Sigmoid colon (tissue), 7 donors: ENCODE measurements around the gene LRRC3. TPM values are rescaled to one million over a fixed set of nuclear protein-coding genes. Genes with fewer than 3 reads are reported as not detected.

Experiments used
- DNase-seq: peaks from one replicate; pipeline ENCODE4 v3.0.0-alpha.2; 2019
- H3K27ac ChIP-seq, 4 donors: fragments of 200-600 bp; sonication (generic); one replicate each; pipeline ENCODE4 v1.5.1; 2016 to 2019; ENCODE audit warnings: mild to moderate bottlenecking in 1 of 4
- H3K27me3 ChIP-seq, 3 donors: fragments of 200-600 bp; sonication (generic); one replicate each; pipeline ENCODE4 v1.5.1; 2019; ENCODE audit warnings: mild to moderate bottlenecking in 1 of 3
- H3K36me3 ChIP-seq, 4 donors: fragments of 200-600 bp; sonication (generic); one replicate each; pipeline ENCODE4 v1.5.1; 2016 to 2019
- H3K4me1 ChIP-seq, 4 donors: fragments of 200-600 bp; sonication (generic); one replicate each; pipeline ENCODE4 v1.5.1; 2017 to 2019
- H3K4me3 ChIP-seq, 4 donors: fragments of 200-600 bp; sonication (generic); one replicate each; pipeline ENCODE4 v1.5.1; 2017 to 2019; ENCODE audit warnings: mild to moderate bottlenecking in 2 of 4, moderate library complexity in 1 of 4
- H3K9me3 ChIP-seq, 4 donors: fragments of 200-600 bp in 3 of 4; sonication (generic) in 3 of 4; one replicate each; pipeline versions ENCODE4 v1.5.1 to v1.6.1; 2013 to 2019
- EP300 ChIP-seq, 4 donors: sonication (generic); formaldehyde crosslinking; IDR thresholded peaks; one replicate each; pipeline ENCODE4 v1.6.1; 2017; ENCODE audit warnings: antibody characterized with exemption in 4 of 4
- POLR2A ChIP-seq, 2 donors: fragments of 450-650 bp; IDR thresholded peaks; one replicate each; pipeline ENCODE4 v1.6.1; 2016; ENCODE audit warnings: antibody characterized with exemption in 2 of 2, mild to moderate bottlenecking in 2 of 2, moderate library complexity in 2 of 2
- POLR2AphosphoS5 ChIP-seq, 4 donors: sonication (generic); formaldehyde crosslinking; IDR thresholded peaks; one replicate each; pipeline ENCODE4 v1.6.1; 2017; ENCODE audit warnings: antibody characterized with exemption in 4 of 4
- WGBS, 2 donors: extraction: QIAGEN DNeasy Blood & Tissue Kit; methylation state at CpG; one replicate each; pipeline ENCODE4 v1.1.7; 2013; 5-methylcytosine and 5-hydroxymethylcytosine counted together
- intact Hi-C: fragments of 100-400 bp; cut with DNase I; formaldehyde crosslinking; loops from one replicate; pipeline ENCODE4 v1.15.1; 2023
- polyA plus RNA-seq, 3 donors: library from polyadenylated mRNA; stranded (reverse); fragments of 200-250 nt; gene quantifications; one replicate each; pipeline ENCODE4 v1.2.3, GENCODE V29; 2013
- total RNA-seq, 4 donors: library from RNA; depleted of rRNA; stranded (reverse); fragments of >200 nt; gene quantifications; one replicate each; pipeline ENCODE4 v1.1.0, GENCODE V29; 2016
- TF ChIP-seq, protein P1 (sequence below), 4 experiments: fragments of 450-650 bp in 3 of 4; fragments of 200-600 bp in 1 of 4; IDR thresholded peaks; one replicate each; pipeline ENCODE4 v1.5.1; 2016 to 2019; ENCODE audit warnings: antibody characterized with exemption in 4 of 4, mild to moderate bottlenecking in 3 of 4, moderate library complexity in 2 of 4
- donor health status: healthy with polysubstance abuse.
- donor health status: Bipolar disorder and iron deficiency.
- donor health status: healthy.

LRRC3 gene
- total and polyA plus RNA-seq, 7 donors, result under 0.01 to 7.1 (median 3.9) TPM

DNA sequence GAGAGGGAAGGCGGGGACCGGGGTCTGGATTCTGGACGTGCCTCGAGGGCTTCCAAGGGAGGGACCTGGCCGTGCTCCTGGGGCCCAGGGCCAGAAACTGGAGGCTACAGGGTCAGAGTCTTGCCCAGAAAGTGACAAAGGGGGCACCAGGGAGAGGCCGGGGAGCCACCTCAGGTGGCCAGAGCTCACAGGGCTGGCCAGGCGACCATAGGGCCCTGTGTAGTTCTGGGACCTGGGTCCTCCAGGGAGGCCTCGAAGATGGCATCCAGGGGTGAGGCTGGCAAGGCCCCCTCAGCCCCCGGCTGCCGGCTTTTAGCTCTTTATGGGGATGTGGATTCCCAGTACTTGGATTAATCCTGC is 14.3 kb upstream of the LRRC3 start:
- Histone ChIP-seq H3K36me3 (no peaks in the 10 kb centered on the region), H3K9me3 (no peaks in the 10 kb centered on the region), H3K4me3 (no peak overlapping the region), H3K27ac (no peak overlapping the region), H3K27me3 (no peaks in the 10 kb centered on the region), H3K4me1 (peaks cover 0 to 32% (median 25%) of the 10 kb centered on the region in 4 donors)
- no peak for DNase-seq
- intact Hi-C loops, result no loop called here
- TF ChIP-seq POLR2A (IDR thresholded peaks at IDR 0.05) (no peak), POLR2AphosphoS5 (IDR thresholded peaks at IDR 0.05) (no peak), EP300 (IDR thresholded peaks at IDR 0.05) (no peak)
- TF ChIP-seq, protein P1, sequence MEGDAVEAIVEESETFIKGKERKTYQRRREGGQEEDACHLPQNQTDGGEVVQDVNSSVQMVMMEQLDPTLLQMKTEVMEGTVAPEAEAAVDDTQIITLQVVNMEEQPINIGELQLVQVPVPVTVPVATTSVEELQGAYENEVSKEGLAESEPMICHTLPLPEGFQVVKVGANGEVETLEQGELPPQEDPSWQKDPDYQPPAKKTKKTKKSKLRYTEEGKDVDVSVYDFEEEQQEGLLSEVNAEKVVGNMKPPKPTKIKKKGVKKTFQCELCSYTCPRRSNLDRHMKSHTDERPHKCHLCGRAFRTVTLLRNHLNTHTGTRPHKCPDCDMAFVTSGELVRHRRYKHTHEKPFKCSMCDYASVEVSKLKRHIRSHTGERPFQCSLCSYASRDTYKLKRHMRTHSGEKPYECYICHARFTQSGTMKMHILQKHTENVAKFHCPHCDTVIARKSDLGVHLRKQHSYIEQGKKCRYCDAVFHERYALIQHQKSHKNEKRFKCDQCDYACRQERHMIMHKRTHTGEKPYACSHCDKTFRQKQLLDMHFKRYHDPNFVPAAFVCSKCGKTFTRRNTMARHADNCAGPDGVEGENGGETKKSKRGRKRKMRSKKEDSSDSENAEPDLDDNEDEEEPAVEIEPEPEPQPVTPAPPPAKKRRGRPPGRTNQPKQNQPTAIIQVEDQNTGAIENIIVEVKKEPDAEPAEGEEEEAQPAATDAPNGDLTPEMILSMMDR (IDR thresholded peaks at IDR 0.05), result no peak
- 84% methylated on average over 10 of the region's 10 CpGs for WGBS, 2 donors

DNA sequence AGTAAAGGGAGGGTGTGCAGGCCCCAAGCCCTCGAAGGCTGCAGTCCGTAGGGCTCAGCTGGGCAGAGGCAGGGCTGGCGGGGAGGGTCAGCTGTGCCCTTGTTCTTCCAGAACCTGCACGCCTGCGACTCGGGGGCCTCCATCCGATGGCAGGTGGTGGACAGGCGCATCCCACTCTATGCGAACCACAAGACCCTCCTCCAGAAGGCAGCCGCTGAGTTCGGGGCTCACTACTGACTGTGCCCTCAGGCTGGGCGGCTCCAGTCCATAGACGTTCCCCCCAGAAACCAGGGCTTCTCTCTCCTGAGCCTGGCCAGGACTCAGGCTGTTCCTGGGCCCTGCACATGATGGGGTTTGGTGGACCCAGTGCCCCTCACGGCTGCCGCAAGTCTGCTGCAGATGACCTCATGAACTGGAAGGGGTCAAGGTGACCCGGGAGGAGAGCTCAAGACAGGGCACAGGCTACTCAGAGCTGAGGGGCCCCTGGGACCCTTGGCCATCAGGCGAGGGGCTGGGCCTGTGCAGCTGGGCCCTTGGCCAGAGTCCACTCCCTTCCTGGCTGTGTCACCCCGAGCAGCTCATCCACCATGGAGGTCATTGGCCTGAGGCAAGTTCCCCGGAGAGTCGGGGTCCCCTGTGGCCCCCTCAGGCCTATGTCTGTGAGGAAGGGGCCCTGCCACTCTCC is 13.6 kb upstream of the LRRC3 start:
- DNase-seq, result peak; percentile 57
- Histone ChIP-seq H3K4me3 (no peak overlapping the region), H3K27ac (no peak overlapping the region), H3K9me3 (no peaks in the 10 kb centered on the region), H3K27me3 (no peaks in the 10 kb centered on the region), H3K36me3 (no peaks in the 10 kb centered on the region), H3K4me1 (peaks cover 0 to 31% (median 25%) of the 10 kb centered on the region in 4 donors)
- no peak for TF ChIP-seq POLR2A (IDR thresholded peaks at IDR 0.05)
- no peak for TF ChIP-seq EP300 (IDR thresholded peaks at IDR 0.05)
- TF ChIP-seq, protein P1 (IDR thresholded peaks at IDR 0.05), result no peak
- TF ChIP-seq POLR2AphosphoS5 (IDR thresholded peaks at IDR 0.05), result no peak
- intact Hi-C loops, result no loop called here
- whole genome bisulfite sequencing, 2 donors, result 86 to 89% methylated on average over 20 of the region's 20 CpGs

DNA sequence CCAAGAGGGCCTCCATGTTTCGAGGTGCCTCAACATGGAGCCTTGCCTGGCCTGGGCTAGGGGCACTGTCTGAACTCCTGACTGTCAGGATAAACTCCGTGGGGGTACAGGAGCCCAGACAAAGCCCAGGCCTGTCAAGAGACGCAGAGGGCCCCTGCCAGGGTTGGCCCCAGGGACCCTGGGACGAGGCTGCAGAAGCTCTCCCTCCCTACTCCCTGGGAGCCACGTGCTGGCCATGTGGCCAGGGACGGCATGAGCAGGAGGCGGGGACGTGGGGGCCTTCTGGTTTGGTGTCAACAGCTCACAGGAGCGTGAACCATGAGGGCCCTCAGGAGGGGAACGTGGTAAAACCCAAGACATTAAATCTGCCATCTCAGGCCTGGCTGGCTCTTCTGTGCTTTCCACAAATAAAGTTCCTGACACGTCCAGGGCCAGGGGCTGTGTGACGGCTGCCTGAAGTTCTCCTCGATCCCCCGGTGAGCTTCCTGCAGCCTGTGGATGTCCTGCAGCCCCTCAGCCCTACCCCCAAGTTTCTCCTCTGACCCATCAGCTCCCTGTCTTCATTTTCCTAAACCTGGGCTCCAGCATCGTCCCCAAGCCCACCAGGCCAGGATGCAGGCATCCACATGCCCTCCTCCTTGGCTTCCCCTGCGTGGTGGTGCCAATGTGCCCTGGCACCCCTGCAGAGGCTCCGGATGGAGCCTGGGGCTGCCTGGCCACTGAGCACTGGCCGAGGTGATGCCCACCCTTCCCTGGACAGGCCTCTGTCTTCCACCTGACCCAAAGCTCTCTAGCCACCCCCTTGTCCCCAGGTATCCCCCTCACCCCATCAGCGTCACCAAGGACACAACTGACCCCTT is 12.8 kb upstream of the LRRC3 start:
- peak; percentile 33 for DNase-seq

DNA sequence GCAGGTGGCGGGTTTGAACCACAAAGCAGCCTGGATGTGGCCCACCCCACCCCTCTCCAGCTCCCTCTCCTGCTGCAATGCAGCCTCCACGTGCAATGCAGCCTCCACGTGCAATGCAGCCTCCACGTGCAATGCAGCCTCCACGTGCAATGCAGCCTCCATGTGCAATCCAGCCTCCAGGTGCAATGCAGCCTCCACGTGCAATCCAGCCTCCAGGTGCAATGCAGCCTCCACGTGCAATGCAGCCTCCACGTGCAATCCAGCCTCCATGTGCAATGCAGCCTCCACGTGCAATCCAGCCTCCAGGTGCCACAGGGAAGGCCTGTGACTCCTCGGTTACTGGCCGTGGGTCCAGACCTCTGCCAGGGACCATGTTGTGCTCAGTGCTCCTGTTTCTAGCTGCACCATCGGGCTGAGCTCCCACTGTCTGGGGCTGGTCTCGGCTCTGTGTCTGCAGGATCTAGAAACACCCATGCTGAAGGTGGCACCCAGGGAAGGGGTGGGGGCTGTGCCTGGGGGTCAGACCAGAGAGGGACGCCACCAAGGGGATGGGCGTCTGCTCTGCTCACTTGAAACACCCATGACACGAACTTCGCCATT is 11.9 kb upstream of the LRRC3 start:
- H3K36me3 ChIP-seq, result no peaks in the 10 kb centered on the region
- intact Hi-C loops, result no loop called here
- no peak overlapping the region for H3K4me3 ChIP-seq
- TF ChIP-seq POLR2AphosphoS5 (IDR thresholded peaks at IDR 0.05) (no peak), POLR2A (IDR thresholded peaks at IDR 0.05) (no peak), EP300 (IDR thresholded peaks at IDR 0.05) (no peak)
- TF ChIP-seq, protein P1 (IDR thresholded peaks at IDR 0.05), result no peak
- no peak overlapping the region for H3K27ac ChIP-seq
- no peaks in the 10 kb centered on the region for H3K9me3 ChIP-seq
- WGBS, 2 donors, result 72 to 81% methylated on average over 17 of the region's 17 CpGs
- DNase-seq, result peak; percentile 58
- no peaks in the 10 kb centered on the region for H3K27me3 ChIP-seq
- H3K4me1 ChIP-seq, result peaks cover 0 to 14% (median 13%) of the 10 kb centered on the region in 4 donors

More for the DNA sequence above, 12.8 kb upstream of the LRRC3 start:
- Histone ChIP-seq H3K36me3 (no peaks in the 10 kb centered on the region), H3K4me1 (peaks cover 0 to 23% (median 22%) of the 10 kb centered on the region in 4 donors), H3K4me3 (no peak overlapping the region), H3K9me3 (no peaks in the 10 kb centered on the region), H3K27me3 (no peaks in the 10 kb centered on the region), H3K27ac (no peak overlapping the region)
- intact Hi-C loops, result no loop called here
- TF ChIP-seq POLR2AphosphoS5 (IDR thresholded peaks at IDR 0.05) (no peak), EP300 (IDR thresholded peaks at IDR 0.05) (no peak), POLR2A (IDR thresholded peaks at IDR 0.05) (no peak)
- TF ChIP-seq, protein P1 (IDR thresholded peaks at IDR 0.05), result no peak
- WGBS, 2 donors, result 74 to 75% methylated on average over 19 of the region's 19 CpGs
